CD4-positive, alpha-beta T cell treated with Interferon gamma for 1 hour (primary cell): ENCODE measurements around the gene TNS1.

Source experiments
- DNase-seq: peaks from one replicate; pipeline ENCODE4 v3.0.0-alpha.2; 2020

TNS1 gene

GRCh38 chr2:217998926-217999594 is 3.7 kb downstream of the TNS1 start:
- no peak for DNase-seq

- DNase-seq, result no peak
These were observed 5.3 kb downstream of the TNS1 start for GRCh38 chr2:217997510-217997909.

GRCh38 chr2:217996361-217996760 is 6.4 kb downstream of the TNS1 start:
- no peak for DNase-seq

GRCh38 chr2:217995731-217996231 is 7.0 kb downstream of the TNS1 start:
- no peak for DNase-seq

- no peak for DNase-seq
These were observed 8.0 kb downstream of the TNS1 start for GRCh38 chr2:217994776-217995274.

- DNase-seq, result peak; percentile 19
These were observed 8.9 kb downstream of the TNS1 start for GRCh38 chr2:217993817-217994463.

GRCh38 chr2:217993138-217993537 is 9.7 kb downstream of the TNS1 start:
- DNase-seq, result no peak

GRCh38 chr2:217992061-217992460 is 10.7 kb downstream of the TNS1 start:
- DNase-seq, result no peak

- DNase-seq, result no peak
These were observed 11.9 kb downstream of the TNS1 start for GRCh38 chr2:217990791-217991465.

- no peak for DNase-seq
These were observed 12.4 kb downstream of the TNS1 start for GRCh38 chr2:217990389-217990788.

- DNase-seq, result no peak
These were observed 13.4 kb downstream of the TNS1 start for GRCh38 chr2:217989221-217989948.

- DNase-seq, result no peak
These were observed 14.0 kb downstream of the TNS1 start for GRCh38 chr2:217988840-217989204.

- DNase-seq, result peak; percentile 58
These were observed 14.6 kb downstream of the TNS1 start for GRCh38 chr2:217988014-217988839.

GRCh38 chr2:217987391-217987790 is 15.4 kb downstream of the TNS1 start:
- no peak for DNase-seq

- no peak for DNase-seq
These were observed 16.4 kb downstream of the TNS1 start for GRCh38 chr2:217986256-217986961.

GRCh38 chr2:217983276-217984233 is 19.2 kb downstream of the TNS1 start:
- no peak for DNase-seq

GRCh38 chr2:217981971-217982370 is 20.8 kb downstream of the TNS1 start:
- no peak for DNase-seq

- no peak for DNase-seq
These were observed 21.6 kb downstream of the TNS1 start for GRCh38 chr2:217981084-217981730.

- DNase-seq, result no peak
These were observed 22.2 kb downstream of the TNS1 start for GRCh38 chr2:217980591-217980990.

- no peak for DNase-seq
These were observed 22.8 kb downstream of the TNS1 start for GRCh38 chr2:217980036-217980435.
